GM18517 (cell line): ENCODE measurements around the gene ATP2A2.
"Not testable (repeated sequence)": the region's sequence is repeated elsewhere in the genome, so short reads cannot be mapped to it uniquely, and the experiment has no call there.

Source experiments
- ATAC-seq: cut with Tn5 transposase; IDR thresholded peaks from one replicate; pipeline ENCODE4 v1.9.1; 2021; ENCODE audit warnings: mild to moderate bottlenecking, moderate library complexity; ENCODE audit not compliant: unreplicated experiment

Gene ATP2A2

DNA sequence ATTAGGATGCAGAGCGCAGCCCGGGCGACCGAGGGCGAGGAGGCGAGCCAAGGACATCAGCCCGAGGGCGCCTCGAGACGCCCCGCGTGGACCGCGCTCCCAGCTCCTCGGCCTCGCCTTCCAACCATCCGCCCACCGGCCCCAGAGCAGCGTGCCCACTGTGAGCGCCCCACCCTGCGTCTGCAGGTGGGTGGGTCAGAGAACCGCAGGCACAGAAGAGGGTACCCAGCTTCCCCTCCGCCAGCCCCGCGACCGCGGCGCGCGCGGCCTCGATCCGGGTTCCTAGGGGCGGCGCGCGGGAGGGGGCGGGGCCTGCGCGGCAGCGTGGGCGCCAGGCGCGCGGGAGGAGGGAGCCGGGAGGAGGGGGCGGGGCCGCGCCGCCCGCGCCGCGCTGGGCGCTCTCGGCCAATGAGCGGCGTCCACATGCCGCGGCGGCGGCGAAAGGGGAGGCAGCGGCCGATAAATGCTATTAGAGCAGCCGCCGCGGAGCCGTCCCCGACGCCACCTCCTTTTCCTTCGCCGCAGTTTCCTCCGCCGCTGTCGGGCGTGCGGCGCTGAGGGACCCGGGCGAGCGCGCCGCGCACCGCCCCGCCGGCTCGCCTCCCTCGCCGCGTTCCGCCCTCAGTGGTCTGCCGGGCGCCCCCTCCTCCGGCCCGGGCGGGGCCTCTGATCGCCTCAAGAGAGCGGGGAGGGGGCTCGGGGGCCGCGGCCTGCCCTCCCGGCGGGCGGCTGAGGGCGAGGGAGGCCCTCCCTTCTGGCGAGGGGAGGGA lies at the start of gene ATP2A2:
TSS of gene ATP2A2 (plus strand) at position 469 of the 770 bp plus-strand sequence. CDS start 543 bp downstream, outside the sequence.
- peak; percentile 71 for ATAC-seq

GRCh38 chr12:110233212-110233903 lies 47.7 kb upstream of the ATP2A2 start:
- ATAC-seq = no peak

GRCh38 chr12:110234331-110234751 lies 46.7 kb upstream of the ATP2A2 start:
- ATAC-seq = no peak

GRCh38 chr12:110234755-110235154 lies 46.3 kb upstream of the ATP2A2 start:
- ATAC-seq = no peak

- ATAC-seq = no peak
Measured at GRCh38 chr12:110235383-110235782, 45.7 kb upstream of the ATP2A2 start.

GRCh38 chr12:110243227-110243626 lies 37.8 kb upstream of the ATP2A2 start:
- no peak for ATAC-seq

DNA sequence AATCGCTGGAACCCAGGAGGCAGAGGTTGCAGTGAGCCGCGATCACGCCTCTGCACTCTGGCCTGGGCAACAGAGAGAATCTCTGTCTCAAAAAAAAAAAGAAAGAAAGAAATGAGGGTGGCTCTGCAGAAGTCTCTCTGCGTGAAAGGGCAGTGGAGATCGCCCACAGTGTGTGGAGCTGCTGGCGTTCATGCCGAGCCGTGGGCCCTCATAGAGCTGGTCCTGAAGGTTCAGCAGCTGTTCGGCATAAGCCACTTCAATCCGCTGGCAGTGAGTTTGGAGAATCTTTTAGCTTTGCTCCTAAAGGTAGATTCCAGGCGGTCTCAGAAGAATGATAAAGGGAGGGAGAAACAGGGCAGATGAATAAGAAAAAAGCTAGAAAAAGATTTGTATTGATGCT lies 36.7 kb upstream of the ATP2A2 start:
- no peak for ATAC-seq

- ATAC-seq = no peak
Measured at GRCh38 chr12:110244829-110245228, 36.2 kb upstream of the ATP2A2 start.

DNA sequence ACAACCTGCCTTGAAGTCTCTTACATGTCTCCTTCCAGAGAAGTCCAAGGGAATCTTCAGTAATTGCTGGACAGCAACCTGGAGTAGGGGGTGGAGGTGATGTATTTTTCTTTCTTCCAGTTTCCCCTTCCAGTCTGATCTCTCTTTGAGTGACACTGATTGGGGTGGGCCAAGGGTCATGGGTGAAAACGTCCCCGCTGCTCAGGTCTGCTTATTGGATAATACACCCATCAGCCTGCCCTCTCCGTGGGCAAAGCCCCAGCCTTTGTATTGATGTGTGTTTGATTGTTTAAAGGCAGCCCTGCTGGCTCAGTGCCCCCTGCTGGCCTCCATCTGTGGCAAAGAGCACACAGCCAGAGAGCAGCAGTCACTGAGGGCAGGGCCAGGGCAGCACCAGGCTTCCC lies 35.7 kb upstream of the ATP2A2 start:
- ATAC-seq = no peak

DNA sequence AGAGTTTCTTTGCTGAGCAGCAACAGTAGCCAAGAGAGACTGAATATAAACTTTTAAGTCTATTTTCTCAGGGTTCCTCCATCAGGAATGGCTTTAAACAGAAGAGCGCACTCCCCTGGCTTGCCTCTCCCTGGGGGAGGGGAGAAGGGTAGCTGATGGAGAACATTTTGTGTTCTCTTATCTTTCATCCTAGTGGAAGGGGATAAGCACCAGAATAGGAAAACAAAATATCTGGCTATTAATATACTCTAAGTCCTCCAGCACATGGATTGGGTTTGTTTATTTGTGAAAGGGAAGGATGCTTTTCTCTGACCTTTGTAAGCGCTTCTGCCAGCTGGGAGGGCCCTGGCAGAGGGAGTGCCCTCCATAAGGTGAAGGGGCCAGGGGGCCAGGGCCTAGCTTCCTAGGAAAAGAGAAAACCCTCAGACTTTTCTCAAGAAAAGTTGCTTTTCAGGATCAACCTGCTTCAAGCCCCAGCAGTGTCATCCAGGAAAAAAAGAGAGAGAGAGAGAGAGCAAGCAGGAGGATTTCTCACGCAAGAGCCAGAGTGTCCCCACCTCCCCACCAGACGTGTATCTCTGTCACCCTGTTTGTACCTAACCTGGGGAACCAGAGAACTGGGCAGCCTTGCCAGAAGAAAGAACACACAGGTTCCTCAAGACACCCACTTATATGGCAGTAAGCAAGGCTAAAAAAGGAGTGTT lies 34.3 kb upstream of the ATP2A2 start:
- ATAC-seq = no peak

- no peak for ATAC-seq
Measured at GRCh38 chr12:110247340-110248095, 33.5 kb upstream of the ATP2A2 start.

GRCh38 chr12:110248096-110248447 lies 33.0 kb upstream of the ATP2A2 start:
- no peak for ATAC-seq

GRCh38 chr12:110249105-110249504 lies 31.9 kb upstream of the ATP2A2 start:
- no peak for ATAC-seq

- no peak for ATAC-seq
Measured at GRCh38 chr12:110249716-110250225, 31.3 kb upstream of the ATP2A2 start.

- no peak for ATAC-seq
Measured at GRCh38 chr12:110251381-110251780, 29.7 kb upstream of the ATP2A2 start.

GRCh38 chr12:110252716-110253115 lies 28.3 kb upstream of the ATP2A2 start:
- ATAC-seq = no peak

- ATAC-seq = no peak
Measured at GRCh38 chr12:110253176-110253575, 27.9 kb upstream of the ATP2A2 start.

GRCh38 chr12:110254971-110255540 lies 26.0 kb upstream of the ATP2A2 start:
- no peak for ATAC-seq

DNA sequence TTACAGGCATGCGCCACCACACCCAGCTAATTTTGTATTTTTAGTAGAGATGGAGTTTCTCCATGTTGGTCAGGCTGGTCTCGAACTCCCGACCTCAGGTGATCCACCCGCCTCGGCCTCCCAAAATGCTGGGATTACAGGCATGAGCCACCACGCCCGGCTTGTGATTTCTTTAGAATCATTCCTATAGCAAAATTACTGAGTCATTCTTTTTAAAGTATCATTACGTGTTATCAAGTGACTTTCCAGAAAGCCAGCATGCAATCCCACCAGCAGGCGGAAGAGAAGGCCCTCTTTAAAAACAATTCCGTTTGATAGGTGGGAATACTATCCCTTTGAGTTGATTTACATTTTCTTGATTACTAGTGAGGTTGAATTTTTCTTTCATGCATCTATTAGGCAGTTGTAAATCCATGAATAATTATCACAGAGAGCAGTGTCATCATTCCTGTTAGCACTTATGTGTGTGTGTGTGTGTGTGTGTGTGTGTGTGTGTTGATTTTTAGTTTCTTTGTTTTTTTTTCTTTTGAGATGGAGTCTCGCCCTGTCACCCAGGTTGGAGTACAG lies 25.1 kb upstream of the ATP2A2 start:
- ATAC-seq = not testable (repeated sequence)

- ATAC-seq = no peak
Measured at GRCh38 chr12:110256780-110257431, 24.1 kb upstream of the ATP2A2 start.
